IMR-90 (cell line): ENCODE measurements around the gene GRB10. TPM values are rescaled to one million over a fixed set of nuclear protein-coding genes. Genes with fewer than 3 reads are reported as not detected.

Experiments used
- ATAC-seq: fragments of 200-7000 bp; cut with Tn5 transposase; 2 replicates; pipeline ENCODE4 v1.9.1; 2020; ENCODE audit warnings: low read depth, mild to moderate bottlenecking, moderate library complexity
- BruUV-seq: library from RNA; stranded (reverse); fragments of 400-500 nt; replicated peaks from 2 replicates; lab custom pipeline; 2021; lab: Mats Ljungman, UMichigan
- CTCF ChIA-PET: fragments of 300-600 bp; formaldehyde crosslinking; extraction: SDS; loops from one replicate; lab custom pipeline; 2021; ENCODE audit warnings: antibody characterized with exemption; lab: Yijun Ruan, JAX
- POLR2A ChIA-PET: fragments of 300-600 bp; sonication (Branson Sonifier 250); formaldehyde crosslinking; loops from one replicate; lab custom pipeline; 2022; ENCODE audit warnings: antibody characterized with exemption; ENCODE audit not compliant: unreplicated experiment; lab: Charles Lee
- DNase-seq: peaks from one replicate; pipeline ENCODE4 v3.0.0; 2013
- H2AFZ ChIP-seq: replicated peaks from 2 replicates; pipeline ENCODE3; 2013; ENCODE audit warnings: low read length, mild to moderate bottlenecking; ENCODE audit not compliant: poor library complexity
- H2AK5ac ChIP-seq: 2 replicates; pipeline ENCODE4 v1.6.1; 2013; ENCODE audit warnings: low read depth, low read length, inconsistent platforms
- H2AK9ac ChIP-seq: replicated peaks from 2 replicates; pipeline ENCODE3; 2013; ENCODE audit warnings: mild to moderate bottlenecking, low read depth, low read length, moderate library complexity; ENCODE audit not compliant: poor library complexity
- H2BK120ac ChIP-seq: 2 replicates; pipeline ENCODE4 v1.6.1; 2013; ENCODE audit warnings: low read depth, low read length, inconsistent platforms
- H2BK15ac ChIP-seq: 3 replicates; pipeline ENCODE4 v1.6.1; 2013; ENCODE audit warnings: low read depth, low read length, inconsistent platforms
- H2BK20ac ChIP-seq: 2 replicates; pipeline ENCODE4 v1.6.1; 2013; ENCODE audit warnings: low read depth, mild to moderate bottlenecking, inconsistent platforms, low read length, moderate library complexity
- H2BK5ac ChIP-seq: 2 replicates; pipeline ENCODE4 v1.6.1; 2013; ENCODE audit warnings: mild to moderate bottlenecking, low read depth, low read length, inconsistent platforms; ENCODE audit not compliant: poor library complexity, severe bottlenecking
- H3K14ac ChIP-seq: replicated peaks from 2 replicates; pipeline ENCODE4 v1.6.1; 2013; ENCODE audit warnings: low read depth, low read length, inconsistent platforms
- H3K18ac ChIP-seq: 2 replicates; pipeline ENCODE4 v1.6.1; 2013; ENCODE audit warnings: low read depth, low read length, control low read depth
- H3K23ac ChIP-seq: 2 replicates; pipeline ENCODE4 v1.6.1; 2013; ENCODE audit warnings: low read depth, low read length, inconsistent platforms
- H3K27ac ChIP-seq: 2 replicates; pipeline ENCODE4 v1.5.1; 2013; ENCODE audit warnings: mild to moderate bottlenecking, control low read depth, low read length; ENCODE audit not compliant: insufficient read depth
- H3K27me3 ChIP-seq: 2 replicates; pipeline ENCODE4 v1.6.1; 2013; ENCODE audit warnings: low read length; ENCODE audit not compliant: control insufficient read depth, insufficient read depth
- H3K36me3 ChIP-seq: 2 replicates; pipeline ENCODE4 v1.6.1; 2013; ENCODE audit warnings: low read length, mixed read lengths; ENCODE audit not compliant: control insufficient read depth, insufficient read depth
- H3K4ac ChIP-seq: 2 replicates; pipeline ENCODE4 v1.6.1; 2013; ENCODE audit warnings: low read depth, low read length, inconsistent platforms
- H3K4me1 ChIP-seq: 2 replicates; pipeline ENCODE4 v1.6.1; 2013; ENCODE audit warnings: low read length, mixed read lengths; ENCODE audit not compliant: control insufficient read depth, insufficient read depth
- H3K4me2 ChIP-seq: 2 replicates; pipeline ENCODE4 v1.6.1; 2013; ENCODE audit warnings: low read depth, mild to moderate bottlenecking, control low read depth, low read length, moderate library complexity
- H3K4me3 ChIP-seq: 2 replicates; pipeline ENCODE4 v1.5.1; 2013; ENCODE audit warnings: low read depth, mild to moderate bottlenecking, control low read depth, low read length, moderate library complexity; ENCODE audit not compliant: insufficient read depth
- H3K56ac ChIP-seq: 2 replicates; pipeline ENCODE4 v1.6.1; 2013; ENCODE audit warnings: low read length, inconsistent platforms; ENCODE audit not compliant: insufficient read depth; ENCODE audit errors: extremely low read depth
- H3K79me1 ChIP-seq, 2 experiments: 2 replicates each; pipeline ENCODE4 v1.6.1; 2013; ENCODE audit warnings: low read length in 2 of 2, inconsistent platforms in 1 of 2, low read depth in 1 of 2
- H3K9ac ChIP-seq: 2 replicates; pipeline ENCODE4 v1.6.1; 2013; ENCODE audit warnings: low read depth, low read length, control low read depth
- H3K9me1 ChIP-seq: 2 replicates; pipeline ENCODE4 v1.6.1; 2013; ENCODE audit warnings: low read length, inconsistent platforms; ENCODE audit not compliant: insufficient read depth
- H3K9me3 ChIP-seq: 2 replicates; pipeline ENCODE4 v1.6.1; 2013; ENCODE audit warnings: low read length; ENCODE audit not compliant: control insufficient read depth, insufficient read depth
- H4K20me1 ChIP-seq: 2 replicates; pipeline ENCODE4 v1.6.1; 2013; ENCODE audit warnings: low read length, inconsistent platforms; ENCODE audit not compliant: insufficient read depth
- H4K5ac ChIP-seq: 2 replicates; pipeline ENCODE4 v1.6.1; 2013; ENCODE audit warnings: mild to moderate bottlenecking, low read depth, low read length, control low read depth
- H4K8ac ChIP-seq, 2 experiments: 2 replicates each; pipeline ENCODE4 v1.6.1; 2013; ENCODE audit warnings: low read depth in 2 of 2, low read length in 2 of 2, control low read depth in 1 of 2, inconsistent platforms in 1 of 2
- H4K91ac ChIP-seq: 2 replicates; pipeline ENCODE4 v1.6.1; 2013; ENCODE audit warnings: low read depth, low read length, inconsistent platforms; ENCODE audit not compliant: insufficient read depth
- BHLHE40 ChIP-seq: fragments of 150-350 bp; IDR thresholded peaks from 2 replicates; pipeline ENCODE4 v1.6.1; 2016; ENCODE audit warnings: mild to moderate bottlenecking, low read depth, low read length
- CHD1 ChIP-seq: IDR thresholded peaks from 2 replicates; pipeline ENCODE4 v1.6.1; 2012; ENCODE audit warnings: low read depth, low read length, improper control_type of control experiment
- FOS ChIP-seq: fragments of 150-350 bp; IDR thresholded peaks from 2 replicates; pipeline ENCODE4 v1.6.1; 2016; ENCODE audit warnings: low read depth, low read length
- MAFK ChIP-seq: IDR thresholded peaks from 2 replicates; pipeline ENCODE4 v1.6.1; 2012; ENCODE audit warnings: low read depth, low read length, improper control_type of control experiment
- MAZ ChIP-seq: IDR thresholded peaks from 2 replicates; pipeline ENCODE4 v1.6.1; 2012; ENCODE audit warnings: low read depth, mild to moderate bottlenecking, low read length, improper control_type of control experiment, moderate library complexity, borderline replicate concordance
- MXI1 ChIP-seq: IDR thresholded peaks from 2 replicates; pipeline ENCODE4 v1.6.1; 2012; ENCODE audit warnings: low read depth, mild to moderate bottlenecking, low read length, moderate library complexity, borderline replicate concordance
- POLR2A ChIP-seq: IDR thresholded peaks from 2 replicates; pipeline ENCODE4 v1.6.1; 2012; ENCODE audit warnings: mild to moderate bottlenecking, low read depth, low read length
- RAD21 ChIP-seq: IDR thresholded peaks from 2 replicates; pipeline ENCODE4 v1.6.1; 2012; ENCODE audit warnings: low read length, improper control_type of control experiment
- RCOR1 ChIP-seq: IDR thresholded peaks from 2 replicates; pipeline ENCODE4 v1.6.1; 2012; ENCODE audit warnings: mild to moderate bottlenecking, low read length, improper control_type of control experiment; ENCODE audit not compliant: insufficient replicate concordance
- RFX5 ChIP-seq: IDR thresholded peaks from 2 replicates; pipeline ENCODE4 v1.8.0; 2012; ENCODE audit warnings: low read depth, mild to moderate bottlenecking, low read length, moderate library complexity
- SMC3 ChIP-seq: fragments of 150-350 bp; IDR thresholded peaks from 2 replicates; pipeline ENCODE4 v1.6.1; 2016; ENCODE audit warnings: low read depth, mild to moderate bottlenecking, antibody characterized with exemption, low read length, moderate library complexity
- WGBS, 2 experiments: methylation state at CpG; one replicate each; pipeline versions ENCODE4 v1.1.5 to v1.1.7; 2013; ENCODE audit warnings: missing lambda C conversion rate in 2 of 2; ENCODE audit not compliant: insufficient read length in 1 of 2; ENCODE audit errors: extremely low coverage in 2 of 2; 5-methylcytosine and 5-hydroxymethylcytosine counted together
- dilution Hi-C: fragments of 300-500 bp; cut with HindIII; formaldehyde crosslinking; loops from one replicate; pipeline ENCODE4 v1.14.3; 2018; ENCODE audit warnings: low sequenced_read_pairs; ENCODE audit not compliant: unreplicated experiment
- in situ Hi-C: fragments of 300-500 bp; cut with MboI; formaldehyde crosslinking; loops from 3 replicates; pipeline ENCODE4 v1.14.3; 2019; ENCODE audit warnings: low sequenced_read_pairs, inconsistent platforms, mixed read lengths
- intact Hi-C: fragments of 100-400 bp; cut with micrococcal nuclease; formaldehyde crosslinking; loops from 2 replicates; pipeline ENCODE4 v1.10.0; 2022
- polyA plus RNA-seq, 3 experiments: library from polyadenylated mRNA; depleted of rRNA; stranded (reverse); fragments of >200 nt; gene quantifications; 2 replicates each; pipeline ENCODE4 v1.2.3, GENCODE V29; 2012; ENCODE audit warnings: low replicate concordance in 1 of 3
- total RNA-seq: library from RNA; depleted of rRNA; stranded (reverse); fragments of >200 nt; gene quantifications from 2 replicates; pipeline ENCODE4 v1.2.3, GENCODE V29; 2012
- TF ChIP-seq, protein P1 (sequence below): fragments of 150-350 bp; IDR thresholded peaks from 2 replicates; pipeline ENCODE4 v1.6.1; 2017; ENCODE audit warnings: mild to moderate bottlenecking, antibody characterized with exemption, low read length, low read depth
- TF ChIP-seq, protein P2 (sequence below): fragments of 150-350 bp; IDR thresholded peaks from 2 replicates; pipeline ENCODE4 v1.6.1; 2016; ENCODE audit warnings: low read depth, mild to moderate bottlenecking, low read length, moderate library complexity, borderline replicate concordance
- TF ChIP-seq, protein P3 (sequence below): conservative IDR thresholded peaks from 2 replicates; pipeline ENCODE4 v1.5.1; 2012; ENCODE audit warnings: mild to moderate bottlenecking, low read depth, low read length, improper control_type of control experiment

Gene GRB10
- total and polyA plus RNA-seq, 2 of the 4 experiments (the other 2 are of a cell fraction), result 6.3 to 15.1 TPM

DNA sequence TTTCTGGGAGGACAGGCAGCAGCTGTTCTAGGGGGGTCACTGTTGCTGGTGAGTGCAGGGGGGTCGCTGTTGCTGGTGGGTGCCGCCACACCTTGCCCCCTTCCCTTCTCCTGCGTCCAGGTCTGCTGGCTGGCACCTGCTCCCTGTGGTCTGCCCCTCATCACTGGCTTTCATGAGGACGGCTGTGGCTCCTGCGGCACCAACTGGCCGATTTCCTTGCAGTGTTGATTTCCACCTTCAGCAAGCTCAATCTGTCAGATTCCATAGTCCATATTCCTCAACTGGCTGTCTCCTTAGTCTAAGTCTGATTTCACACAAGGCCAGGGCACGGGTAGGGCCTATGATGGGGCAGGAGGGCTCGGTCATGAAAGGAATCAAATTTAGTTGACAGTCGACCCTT lies 23.4 kb upstream of the GRB10 start:
- H3K9me1 ChIP-seq, result no peaks in the 10 kb centered on the region; the same call in 1 of the 2 replicates
- H2AK9ac ChIP-seq, result no peak overlapping the region
- no peak overlapping the region for H3K14ac ChIP-seq
- POLR2A ChIA-PET, result no interaction called here
- BruUV-seq, result no TSS peak
- no peak overlapping the region for H3K18ac ChIP-seq
- no peak overlapping the region for H3K4me3 ChIP-seq
- H2AFZ ChIP-seq, result no peak overlapping the region
- no peaks in the 10 kb centered on the region for H3K36me3 ChIP-seq
- CTCF ChIA-PET, result no interaction called here
- H2BK5ac ChIP-seq, result no peak overlapping the region
- H2BK120ac ChIP-seq, result no peak overlapping the region
- dilution Hi-C loops, result no loop called here
- 81% methylated on average over 6 of the region's 9 CpGs; no CpG with 5 or more reads in 1 of the 2 experiments for WGBS, 2 experiments
- H3K4me2 ChIP-seq, result no peak overlapping the region
- ATAC-seq (no peak), DNase-seq (no peak)
- no peak overlapping the region for H3K4ac ChIP-seq
- no peaks in the 10 kb centered on the region for H3K9me3 ChIP-seq
- peaks cover 50% of the 10 kb centered on the region for H3K27me3 ChIP-seq
- H4K8ac ChIP-seq, result no peak overlapping the region
- H4K91ac ChIP-seq, result no peak overlapping the region
- H3K27ac ChIP-seq, result no peak overlapping the region
- H3K9ac ChIP-seq, result no peak overlapping the region
- no peak overlapping the region for H2BK20ac ChIP-seq
- TF ChIP-seq, protein P1, sequence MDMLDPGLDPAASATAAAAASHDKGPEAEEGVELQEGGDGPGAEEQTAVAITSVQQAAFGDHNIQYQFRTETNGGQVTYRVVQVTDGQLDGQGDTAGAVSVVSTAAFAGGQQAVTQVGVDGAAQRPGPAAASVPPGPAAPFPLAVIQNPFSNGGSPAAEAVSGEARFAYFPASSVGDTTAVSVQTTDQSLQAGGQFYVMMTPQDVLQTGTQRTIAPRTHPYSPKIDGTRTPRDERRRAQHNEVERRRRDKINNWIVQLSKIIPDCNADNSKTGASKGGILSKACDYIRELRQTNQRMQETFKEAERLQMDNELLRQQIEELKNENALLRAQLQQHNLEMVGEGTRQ, result no peak
- TF ChIP-seq RFX5 (no peak), POLR2A (no peak), MAFK (no peak), FOS (no peak), SMC3 (no peak), RCOR1 (no peak), BHLHE40 (no peak), MAZ (no peak), MXI1 (no peak), RAD21 (no peak), CHD1 (no peak)
- TF ChIP-seq, protein P2, sequence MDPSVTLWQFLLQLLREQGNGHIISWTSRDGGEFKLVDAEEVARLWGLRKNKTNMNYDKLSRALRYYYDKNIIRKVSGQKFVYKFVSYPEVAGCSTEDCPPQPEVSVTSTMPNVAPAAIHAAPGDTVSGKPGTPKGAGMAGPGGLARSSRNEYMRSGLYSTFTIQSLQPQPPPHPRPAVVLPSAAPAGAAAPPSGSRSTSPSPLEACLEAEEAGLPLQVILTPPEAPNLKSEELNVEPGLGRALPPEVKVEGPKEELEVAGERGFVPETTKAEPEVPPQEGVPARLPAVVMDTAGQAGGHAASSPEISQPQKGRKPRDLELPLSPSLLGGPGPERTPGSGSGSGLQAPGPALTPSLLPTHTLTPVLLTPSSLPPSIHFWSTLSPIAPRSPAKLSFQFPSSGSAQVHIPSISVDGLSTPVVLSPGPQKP, result no peak
- TF ChIP-seq, protein P3, sequence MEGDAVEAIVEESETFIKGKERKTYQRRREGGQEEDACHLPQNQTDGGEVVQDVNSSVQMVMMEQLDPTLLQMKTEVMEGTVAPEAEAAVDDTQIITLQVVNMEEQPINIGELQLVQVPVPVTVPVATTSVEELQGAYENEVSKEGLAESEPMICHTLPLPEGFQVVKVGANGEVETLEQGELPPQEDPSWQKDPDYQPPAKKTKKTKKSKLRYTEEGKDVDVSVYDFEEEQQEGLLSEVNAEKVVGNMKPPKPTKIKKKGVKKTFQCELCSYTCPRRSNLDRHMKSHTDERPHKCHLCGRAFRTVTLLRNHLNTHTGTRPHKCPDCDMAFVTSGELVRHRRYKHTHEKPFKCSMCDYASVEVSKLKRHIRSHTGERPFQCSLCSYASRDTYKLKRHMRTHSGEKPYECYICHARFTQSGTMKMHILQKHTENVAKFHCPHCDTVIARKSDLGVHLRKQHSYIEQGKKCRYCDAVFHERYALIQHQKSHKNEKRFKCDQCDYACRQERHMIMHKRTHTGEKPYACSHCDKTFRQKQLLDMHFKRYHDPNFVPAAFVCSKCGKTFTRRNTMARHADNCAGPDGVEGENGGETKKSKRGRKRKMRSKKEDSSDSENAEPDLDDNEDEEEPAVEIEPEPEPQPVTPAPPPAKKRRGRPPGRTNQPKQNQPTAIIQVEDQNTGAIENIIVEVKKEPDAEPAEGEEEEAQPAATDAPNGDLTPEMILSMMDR, result no peak
- in situ Hi-C loops, result no loop called here
- no peaks in the 10 kb centered on the region for H3K79me1 ChIP-seq
- no peaks in the 10 kb centered on the region for H3K4me1 ChIP-seq
- no peak overlapping the region for H2BK15ac ChIP-seq
- H4K20me1 ChIP-seq, result no peaks in the 10 kb centered on the region
- H3K56ac ChIP-seq, result no peak overlapping the region
- no peak overlapping the region for H2AK5ac ChIP-seq
- intact Hi-C loops, result no loop called here
- H4K5ac ChIP-seq, result no peak overlapping the region
- H3K23ac ChIP-seq, result no peak overlapping the region
